ENCODE results near the gene MRPL18. TPM values are rescaled to one million over a fixed set of nuclear protein-coding genes. Genes with fewer than 3 reads are reported as not detected.

The MRPL18 gene
- total RNA-seq, 1 donor from 2014 or later: 53.0 TPM

DNA sequence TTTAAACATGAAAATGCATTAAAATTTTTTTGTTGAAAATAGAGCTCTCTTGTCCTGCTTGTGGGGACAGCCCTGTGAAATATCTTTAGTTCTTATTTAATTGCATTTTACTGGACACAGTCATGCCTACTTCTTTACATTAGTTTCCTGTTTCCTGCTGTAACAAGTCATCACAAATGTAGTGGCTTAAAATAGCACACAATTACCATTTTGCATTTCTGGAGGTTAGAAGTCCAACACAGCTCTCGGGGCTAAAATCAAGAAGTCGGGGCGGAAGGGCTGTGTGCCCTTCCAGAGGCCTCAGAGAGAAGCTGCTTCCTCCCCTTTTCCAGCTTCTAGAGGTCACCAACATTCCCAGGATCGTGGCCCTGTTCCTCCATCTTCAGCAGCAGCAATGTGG is 39.3 kb downstream of the MRPL18 start:
- no peak overlapping the region for H3K4me3 Mint-ChIP-seq
- TF ChIP-seq CTCF (conservative IDR thresholded peaks at IDR 0.05): no peak
- H3K9me3 Mint-ChIP-seq: no peaks in the 10 kb centered on the region
- no peaks in the 10 kb centered on the region for H3K36me3 Mint-ChIP-seq (ENCODE audit: low read depth)
- no peaks in the 10 kb centered on the region for H3K27me3 Mint-ChIP-seq (ENCODE audit: low read depth)
- H3K27ac Mint-ChIP-seq (ENCODE audit: unreplicated experiment): no peak overlapping the region
- no peak for DNase-seq (ENCODE audit: low read depth, low spot score)
- peaks cover 10% of the 10 kb centered on the region for H3K4me1 Mint-ChIP-seq

GRCh38 chr6:159830501-159831372 is 40.5 kb downstream of the MRPL18 start:
- Mint-ChIP-seq H3K4me1 (peaks cover 10% of the 10 kb centered on the region), H3K36me3 (ENCODE audit: low read depth) (no peaks in the 10 kb centered on the region), H3K27me3 (ENCODE audit: low read depth) (no peaks in the 10 kb centered on the region), H3K27ac (ENCODE audit: unreplicated experiment) (no peak overlapping the region), H3K9me3 (no peaks in the 10 kb centered on the region), H3K4me3 (no peak overlapping the region)
- DNase-seq (ENCODE audit: low read depth, low spot score): no peak
- TF ChIP-seq CTCF (conservative IDR thresholded peaks at IDR 0.05): no peak

GRCh38 chr6:159831373-159831679 is 41.1 kb downstream of the MRPL18 start:
- H3K4me1 Mint-ChIP-seq: peaks cover 10% of the 10 kb centered on the region
- no peaks in the 10 kb centered on the region for H3K9me3 Mint-ChIP-seq
- H3K27me3 Mint-ChIP-seq (ENCODE audit: low read depth): no peaks in the 10 kb centered on the region
- no peaks in the 10 kb centered on the region for H3K36me3 Mint-ChIP-seq (ENCODE audit: low read depth)
- no peak overlapping the region for H3K4me3 Mint-ChIP-seq
- DNase-seq (ENCODE audit: low read depth, low spot score): no peak
- no peak overlapping the region for H3K27ac Mint-ChIP-seq (ENCODE audit: unreplicated experiment)
- TF ChIP-seq CTCF (conservative IDR thresholded peaks at IDR 0.05): no peak

DNA sequence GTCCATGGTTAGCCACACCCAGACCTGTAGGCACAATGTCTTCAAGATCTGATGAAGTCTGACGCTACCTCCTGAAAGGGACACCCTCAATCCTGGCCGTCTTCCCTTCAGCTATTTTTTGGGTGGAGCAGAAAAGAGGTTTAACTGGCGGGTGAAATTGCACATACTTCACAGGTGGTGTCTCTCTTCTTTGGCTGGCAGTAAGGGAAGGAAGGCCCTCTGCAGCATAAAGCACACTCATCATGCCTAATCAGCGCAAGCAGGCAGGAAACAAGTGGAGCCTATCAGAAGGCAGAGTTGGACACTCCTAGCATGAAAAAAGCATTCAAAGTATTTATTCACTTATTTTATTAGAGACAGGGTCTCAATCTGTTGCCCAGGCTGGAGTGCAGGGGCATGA is 42.7 kb downstream of the MRPL18 start:
- no peak for TF ChIP-seq CTCF (conservative IDR thresholded peaks at IDR 0.05)
- Mint-ChIP-seq H3K27me3 (ENCODE audit: low read depth) (no peaks in the 10 kb centered on the region), H3K36me3 (ENCODE audit: low read depth) (no peaks in the 10 kb centered on the region), H3K27ac (ENCODE audit: unreplicated experiment) (no peak overlapping the region), H3K9me3 (no peaks in the 10 kb centered on the region), H3K4me3 (no peak overlapping the region), H3K4me1 (peaks cover 10% of the 10 kb centered on the region)
- DNase-seq (ENCODE audit: low read depth, low spot score): no peak

GRCh38 chr6:159833556-159833955 is 43.3 kb downstream of the MRPL18 start:
- peaks cover 10% of the 10 kb centered on the region for H3K4me1 Mint-ChIP-seq

More at GRCh38 chr6:159833556-159833955, 43.3 kb downstream of the MRPL18 start:
- H3K27me3 Mint-ChIP-seq (ENCODE audit: low read depth): no peaks in the 10 kb centered on the region
- no peak overlapping the region for H3K27ac Mint-ChIP-seq (ENCODE audit: unreplicated experiment)
- no peaks in the 10 kb centered on the region for H3K36me3 Mint-ChIP-seq (ENCODE audit: low read depth)
- H3K4me3 Mint-ChIP-seq: no peak overlapping the region
- TF ChIP-seq CTCF (conservative IDR thresholded peaks at IDR 0.05): no peak
- no peak for DNase-seq (ENCODE audit: low read depth, low spot score)
- H3K9me3 Mint-ChIP-seq: no peaks in the 10 kb centered on the region
